GM23338 (cell line): Measurements from ENCODE around the gene RIC1.

Experiments
- CTCF ChIP-seq, 2 experiments: fragments of 200-600 bp in 1 of 2; sonication (generic) in 1 of 2; conservative IDR thresholded peaks; 2 replicates each; pipeline versions ENCODE4 v1.5.1 to v1.6.1; 2016 to 2017; ENCODE audit warnings: antibody characterized with exemption in 2 of 2, low read depth in 2 of 2, mild to moderate bottlenecking in 2 of 2, moderate library complexity in 1 of 2
- EZH2 ChIP-seq: fragments of 200-600 bp; sonication (generic); IDR thresholded peaks from one replicate; pipeline ENCODE4 v1.8.0; 2017; ENCODE audit warnings: antibody characterized with exemption, mild to moderate bottlenecking, low read depth; ENCODE audit not compliant: unreplicated experiment
- EZH2phosphoT487 ChIP-seq: fragments of 200-600 bp; sonication (generic); IDR thresholded peaks from one replicate; pipeline ENCODE4 v1.8.1; 2018; ENCODE audit warnings: antibody characterized with exemption; ENCODE audit not compliant: unreplicated experiment
- JUNB ChIP-seq: IDR thresholded peaks from one replicate; pipeline ENCODE4 v1.6.1; 2016; ENCODE audit warnings: antibody characterized with exemption; ENCODE audit not compliant: unreplicated experiment
- POLR2AphosphoS5 ChIP-seq: IDR thresholded peaks from 2 replicates; pipeline ENCODE4 v1.6.1; 2016; ENCODE audit warnings: antibody characterized with exemption, low read depth
- REST ChIP-seq: IDR thresholded peaks from one replicate; pipeline ENCODE4 v1.6.1; 2018; ENCODE audit warnings: antibody characterized with exemption; ENCODE audit not compliant: unreplicated experiment

GRCh38 chr9:5644501-5644900, 15.6 kb downstream of the RIC1 start:
- TF ChIP-seq CTCF (conservative IDR thresholded peaks at IDR 0.05; ENCODE audit: low read depth in 2 of 2) (no peak), JUNB (no peak), POLR2AphosphoS5 (no peak), EZH2phosphoT487 (no peak), EZH2 (no peak), REST (no peak)
